ENCODE measurements around the gene ANKLE1. TPM values are rescaled to one million over a fixed set of nuclear protein-coding genes. Genes with fewer than 3 reads are reported as not detected.

ANKLE1 gene
- total RNA-seq, 1 donor from 2014 or later, result 4.9 TPM

DNA sequence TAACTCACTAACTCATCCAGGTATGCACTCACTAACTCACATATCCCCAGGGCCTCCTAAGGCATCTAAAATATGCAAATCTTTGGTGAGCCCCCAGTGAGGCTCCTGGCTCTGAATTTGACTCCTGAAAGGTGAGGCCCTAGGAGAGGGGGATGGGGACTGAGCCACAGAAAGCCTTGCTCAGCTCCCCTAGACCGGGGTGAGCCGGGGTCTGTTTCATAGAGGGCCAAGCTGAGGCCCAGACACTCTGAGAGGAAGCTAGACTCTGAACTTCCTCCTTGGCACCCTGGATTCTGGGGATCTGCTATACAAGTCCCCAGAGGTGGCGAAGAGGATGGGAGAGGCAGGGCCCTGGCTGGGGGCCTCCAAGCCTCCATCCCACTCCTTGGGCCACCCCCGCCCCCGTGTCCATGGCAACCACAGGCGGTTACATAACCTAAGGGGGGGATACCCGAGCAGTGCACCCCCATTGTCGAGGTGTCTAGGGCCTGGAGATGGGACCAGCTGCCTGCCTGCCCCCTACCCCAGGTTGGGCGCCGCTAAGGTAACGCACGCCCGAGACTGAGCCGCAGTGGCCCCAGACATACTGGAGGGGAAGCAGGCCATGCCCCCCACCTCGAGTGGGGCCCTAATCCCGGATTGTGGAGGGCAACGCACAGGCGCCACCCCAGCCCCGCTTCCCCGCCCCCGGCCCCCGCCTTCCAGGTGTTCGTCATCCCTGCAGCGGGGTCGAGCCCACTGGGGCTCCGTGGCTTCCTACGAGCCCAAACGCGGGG lies 20.9 kb downstream of the ANKLE1 start:
- H3K9me3 Mint-ChIP-seq, result no peaks in the 10 kb centered on the region
- peaks cover 27% of the 10 kb centered on the region for H3K4me1 Mint-ChIP-seq
- H3K36me3 Mint-ChIP-seq (ENCODE audit: low read depth), result peaks cover 7% of the 10 kb centered on the region
- no peak for DNase-seq (ENCODE audit: low read depth, low spot score)
- H3K4me3 Mint-ChIP-seq, result peak overlapping the region; percentile 82
- TF ChIP-seq, protein P1, sequence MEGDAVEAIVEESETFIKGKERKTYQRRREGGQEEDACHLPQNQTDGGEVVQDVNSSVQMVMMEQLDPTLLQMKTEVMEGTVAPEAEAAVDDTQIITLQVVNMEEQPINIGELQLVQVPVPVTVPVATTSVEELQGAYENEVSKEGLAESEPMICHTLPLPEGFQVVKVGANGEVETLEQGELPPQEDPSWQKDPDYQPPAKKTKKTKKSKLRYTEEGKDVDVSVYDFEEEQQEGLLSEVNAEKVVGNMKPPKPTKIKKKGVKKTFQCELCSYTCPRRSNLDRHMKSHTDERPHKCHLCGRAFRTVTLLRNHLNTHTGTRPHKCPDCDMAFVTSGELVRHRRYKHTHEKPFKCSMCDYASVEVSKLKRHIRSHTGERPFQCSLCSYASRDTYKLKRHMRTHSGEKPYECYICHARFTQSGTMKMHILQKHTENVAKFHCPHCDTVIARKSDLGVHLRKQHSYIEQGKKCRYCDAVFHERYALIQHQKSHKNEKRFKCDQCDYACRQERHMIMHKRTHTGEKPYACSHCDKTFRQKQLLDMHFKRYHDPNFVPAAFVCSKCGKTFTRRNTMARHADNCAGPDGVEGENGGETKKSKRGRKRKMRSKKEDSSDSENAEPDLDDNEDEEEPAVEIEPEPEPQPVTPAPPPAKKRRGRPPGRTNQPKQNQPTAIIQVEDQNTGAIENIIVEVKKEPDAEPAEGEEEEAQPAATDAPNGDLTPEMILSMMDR (conservative IDR thresholded peaks at IDR 0.05), result no peak
- peaks cover 3% of the 10 kb centered on the region for H3K27me3 Mint-ChIP-seq (ENCODE audit: low read depth)
- no peak overlapping the region for H3K27ac Mint-ChIP-seq (ENCODE audit: unreplicated experiment)

DNA sequence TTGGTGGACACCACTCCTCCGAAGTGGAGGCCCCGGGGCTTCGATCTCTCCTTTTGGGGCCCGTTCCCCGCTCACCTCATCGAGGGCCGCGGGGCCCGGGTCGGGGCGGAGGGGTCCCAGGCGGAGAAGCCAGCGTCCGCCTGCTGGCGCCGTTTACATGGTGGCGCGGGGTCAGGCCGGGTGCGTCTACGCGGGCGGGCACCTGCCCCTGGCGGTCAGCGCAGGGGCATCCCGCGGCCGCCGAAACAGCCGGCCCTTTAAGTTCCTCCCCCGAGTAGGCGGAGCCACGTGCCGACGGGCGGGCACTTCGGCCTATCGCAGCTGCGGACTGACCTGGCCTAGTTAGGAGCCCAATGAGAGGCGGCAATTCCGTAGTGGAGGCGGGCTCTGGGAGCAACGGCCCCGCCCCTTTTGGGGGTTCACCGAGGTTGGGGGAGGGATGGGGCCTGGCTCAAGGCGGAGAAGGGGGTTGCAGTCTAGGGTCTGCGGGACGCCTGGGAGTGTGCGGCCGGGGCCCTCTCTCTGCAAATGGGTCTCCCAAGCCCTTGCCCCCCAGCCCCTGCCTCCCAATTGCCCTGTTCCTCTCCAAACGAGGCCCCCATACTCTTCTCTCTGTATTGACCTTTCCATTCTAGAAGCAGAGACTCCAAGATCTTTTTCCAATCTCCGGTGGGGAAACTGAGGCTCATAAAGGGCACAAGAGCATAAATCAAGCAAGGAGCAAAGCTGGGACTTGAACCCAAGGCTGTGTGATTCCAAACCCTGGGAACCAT lies 21.7 kb downstream of the ANKLE1 start, which contains the start of gene ABHD8:
ABHD8 (minus strand) TSS at position 259 of the 773 bp plus-strand sequence. CDS start 1,809 bp downstream, outside the sequence.
- no peak within 1 kb of the TSS for H3K27ac Mint-ChIP-seq (ENCODE audit: unreplicated experiment)
- H3K9me3 Mint-ChIP-seq, result no peaks in the 10 kb centered on the region
- H3K36me3 Mint-ChIP-seq (ENCODE audit: low read depth), result peaks cover 3% of the 10 kb centered on the region
- H3K4me1 Mint-ChIP-seq, result peaks cover 32% of the 10 kb centered on the region
- DNase-seq (ENCODE audit: low read depth, low spot score), result peak; percentile 97
- TF ChIP-seq, protein P1 (conservative IDR thresholded peaks at IDR 0.05), result peak; percentile 73
- H3K27me3 Mint-ChIP-seq (ENCODE audit: low read depth), result peaks cover 3% of the 10 kb centered on the region
- H3K4me3 Mint-ChIP-seq, result peak within 1 kb of the TSS; percentile 97

DNA sequence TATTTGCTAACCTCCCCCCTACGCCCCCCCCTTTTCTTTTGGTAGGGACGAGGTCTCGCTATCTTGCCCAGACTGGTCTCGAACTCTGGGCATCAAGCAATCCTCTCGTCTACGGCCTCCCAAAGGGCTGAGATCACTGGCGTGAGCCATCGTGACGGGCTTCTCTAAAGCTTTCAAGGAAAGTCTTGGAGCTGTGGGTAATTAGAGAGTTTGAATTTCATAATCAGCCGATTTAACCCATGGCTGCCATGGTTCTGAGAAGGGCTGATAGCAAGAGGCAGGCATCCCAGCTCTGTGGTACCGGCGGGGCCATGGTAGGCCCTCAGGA lies 22.2 kb downstream of the ANKLE1 start:
- Mint-ChIP-seq H3K27me3 (ENCODE audit: low read depth) (peaks cover 3% of the 10 kb centered on the region), H3K27ac (ENCODE audit: unreplicated experiment) (no peak overlapping the region)

DNA sequence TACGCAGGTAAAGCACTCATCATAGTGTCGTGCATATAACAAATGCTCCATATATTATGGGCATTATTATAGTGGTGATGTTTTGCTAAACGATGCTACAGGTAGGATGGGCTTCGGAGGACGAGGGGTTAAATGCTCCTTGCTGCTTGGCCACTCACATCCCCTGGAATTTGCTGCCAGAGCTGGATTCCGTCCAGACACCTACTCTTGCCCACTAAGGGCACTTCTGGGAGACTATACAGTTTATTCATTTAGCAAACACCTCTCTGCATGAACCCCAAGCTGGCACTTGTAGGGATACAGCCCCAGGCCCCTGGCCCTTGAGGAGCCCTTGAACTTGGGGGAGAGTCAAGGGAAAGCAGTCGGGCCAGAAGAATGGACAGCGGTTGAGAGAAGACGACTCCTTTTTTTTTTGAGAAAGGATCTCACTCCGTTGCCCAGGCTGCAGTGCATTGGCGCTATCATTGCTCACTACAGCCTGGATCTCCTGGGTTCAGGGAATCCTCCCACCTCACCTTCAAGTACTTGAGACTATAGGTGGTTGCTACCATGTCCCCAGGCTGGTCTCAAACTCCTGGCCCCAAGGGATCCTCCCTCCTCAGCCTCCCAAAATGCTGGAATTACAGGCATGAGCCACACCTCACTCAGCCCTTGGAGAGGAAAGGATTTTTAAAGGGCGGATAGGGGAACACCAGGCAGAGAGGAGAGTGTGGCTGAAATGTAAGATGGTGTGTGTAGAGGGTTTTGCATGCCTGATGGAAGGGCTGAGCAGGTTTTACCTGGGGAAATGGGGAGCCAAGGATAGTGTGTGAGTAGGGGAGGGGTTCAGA lies 22.9 kb downstream of the ANKLE1 start:
- Mint-ChIP-seq H3K27me3 (ENCODE audit: low read depth) (peaks cover 3% of the 10 kb centered on the region), H3K4me1 (peaks cover 39% of the 10 kb centered on the region), H3K9me3 (no peaks in the 10 kb centered on the region), H3K36me3 (ENCODE audit: low read depth) (no peaks in the 10 kb centered on the region), H3K4me3 (peak overlapping the region; percentile 97), H3K27ac (ENCODE audit: unreplicated experiment) (no peak overlapping the region)
- TF ChIP-seq, protein P1 (conservative IDR thresholded peaks at IDR 0.05), result no peak
- DNase-seq (ENCODE audit: low read depth, low spot score), result no peak

More for the DNA sequence above, 22.2 kb downstream of the ANKLE1 start:
- TF ChIP-seq, protein P1 (conservative IDR thresholded peaks at IDR 0.05), result no peak
- DNase-seq (ENCODE audit: low read depth, low spot score), result no peak
- Mint-ChIP-seq H3K36me3 (ENCODE audit: low read depth) (peaks cover under 1% of the 10 kb centered on the region), H3K4me1 (peaks cover 33% of the 10 kb centered on the region), H3K9me3 (no peaks in the 10 kb centered on the region), H3K4me3 (peak overlapping the region; percentile 85)

DNA sequence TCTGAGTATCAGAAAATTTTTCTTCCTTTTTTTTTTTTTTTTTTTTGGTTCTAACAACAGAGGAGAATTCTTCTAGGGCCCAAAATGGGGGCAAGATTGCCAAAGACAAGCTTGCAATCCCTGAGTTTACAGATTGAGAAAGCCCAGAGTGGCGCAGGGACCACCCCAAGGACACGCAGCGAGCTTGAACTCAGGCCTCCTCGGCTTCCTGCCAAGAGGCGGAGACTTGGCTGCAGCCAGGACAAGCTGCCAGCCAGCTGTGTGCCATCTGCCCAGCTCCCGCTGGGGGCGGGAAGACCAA lies 23.5 kb downstream of the ANKLE1 start:
- peaks cover 3% of the 10 kb centered on the region for H3K27me3 Mint-ChIP-seq (ENCODE audit: low read depth)
- TF ChIP-seq, protein P1 (conservative IDR thresholded peaks at IDR 0.05), result no peak
- H3K9me3 Mint-ChIP-seq, result no peaks in the 10 kb centered on the region
- no peak for DNase-seq (ENCODE audit: low read depth, low spot score)
- no peaks in the 10 kb centered on the region for H3K36me3 Mint-ChIP-seq (ENCODE audit: low read depth)
- H3K4me3 Mint-ChIP-seq, result peak overlapping the region; percentile 97
- peaks cover 42% of the 10 kb centered on the region for H3K4me1 Mint-ChIP-seq
- H3K27ac Mint-ChIP-seq (ENCODE audit: unreplicated experiment), result no peak overlapping the region

Data from neural crest cell (in vitro differentiated cells).